ENCODE measurements around the gene GABRB3. TPM values are rescaled to one million over a fixed set of nuclear protein-coding genes. Genes with fewer than 3 reads are reported as not detected.

GABRB3 gene
- total RNA-seq, 1 donor from 2014 or later: 47.9 TPM

DNA sequence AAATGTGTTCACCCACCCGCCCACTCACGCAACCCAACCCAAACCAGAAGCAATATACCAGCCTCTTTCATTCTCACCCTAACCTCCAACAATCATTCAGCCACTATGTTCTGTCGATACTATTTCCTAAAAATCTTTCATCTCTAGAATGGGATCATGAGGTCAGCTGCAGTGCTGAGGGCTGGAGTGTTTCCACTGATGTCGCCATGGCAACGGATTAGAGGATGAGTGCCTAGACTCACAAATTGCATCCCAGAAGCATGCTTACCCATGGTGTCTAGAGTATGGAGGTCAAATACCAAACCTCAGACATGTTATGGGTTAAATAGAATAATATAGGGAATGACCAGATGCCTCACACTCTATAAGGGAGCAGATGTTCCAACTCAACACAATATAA lies 138.5 kb downstream of the GABRB3 start:
- DNase-seq (ENCODE audit: low read depth): no peak

GRCh38 chr15:26632500-26632899 lies 140.4 kb downstream of the GABRB3 start:
- Mint-ChIP-seq H3K27me3 (ENCODE audit: low read depth, unreplicated experiment) (peaks cover 2% of the 10 kb centered on the region), H3K4me1 (ENCODE audit: low read depth, unreplicated experiment) (peaks cover 21% of the 10 kb centered on the region), H3K9me3 (ENCODE audit: unreplicated experiment) (peaks cover under 1% of the 10 kb centered on the region), H3K36me3 (ENCODE audit: low read depth, unreplicated experiment) (peaks cover 3% of the 10 kb centered on the region), H3K4me3 (ENCODE audit: unreplicated experiment) (no peak overlapping the region), H3K27ac (ENCODE audit: unreplicated experiment) (no peak overlapping the region)
- H3K27ac ChIP-seq (ENCODE audit: low read depth, low read length): no peak overlapping the region
- H3K9me3 ChIP-seq (ENCODE audit: insufficient read depth, low read depth, low read length): no peaks in the 10 kb centered on the region
- H3K36me3 ChIP-seq (ENCODE audit: insufficient read depth, low read length): no peaks in the 10 kb centered on the region
- H3K9ac ChIP-seq (ENCODE audit: low read length): no peak overlapping the region
- TF ChIP-seq EZH2 (IDR thresholded peaks at IDR 0.05; ENCODE audit: insufficient read depth, low read length): no peak
- no peak overlapping the region for H2AFZ ChIP-seq (ENCODE audit: low read depth, low read length)
- no peak overlapping the region for H3K4me3 ChIP-seq (ENCODE audit: insufficient read depth, low read depth, low read length)
- no peak for FAIRE-seq
- H4K20me1 ChIP-seq (ENCODE audit: insufficient read depth, low read length): no peaks in the 10 kb centered on the region
- no peaks in the 10 kb centered on the region for H3K27me3 ChIP-seq (ENCODE audit: insufficient read depth, low read length)
- DNase-seq (ENCODE audit: low read depth): no peak
- no peaks in the 10 kb centered on the region for H3K79me2 ChIP-seq (ENCODE audit: insufficient read depth, low read length)
- H3K4me2 ChIP-seq (ENCODE audit: low read length): no peak overlapping the region
- no peaks in the 10 kb centered on the region for H3K4me1 ChIP-seq (ENCODE audit: insufficient read depth, low read length)

More for the DNA sequence above, 138.5 kb downstream of the GABRB3 start:
- H3K4me1 Mint-ChIP-seq (ENCODE audit: low read depth, unreplicated experiment): peaks cover 21% of the 10 kb centered on the region
- H3K9me3 Mint-ChIP-seq (ENCODE audit: unreplicated experiment): no peaks in the 10 kb centered on the region
- H3K79me2 ChIP-seq (ENCODE audit: insufficient read depth, low read length): no peaks in the 10 kb centered on the region
- peak overlapping the region; percentile 35 for H3K27ac Mint-ChIP-seq (ENCODE audit: unreplicated experiment)
- no peak overlapping the region for H3K27ac ChIP-seq (ENCODE audit: low read depth, low read length)
- no peaks in the 10 kb centered on the region for H4K20me1 ChIP-seq (ENCODE audit: insufficient read depth, low read length)
- no peak overlapping the region for H2AFZ ChIP-seq (ENCODE audit: low read depth, low read length)
- no peak for TF ChIP-seq EZH2 (IDR thresholded peaks at IDR 0.05; ENCODE audit: insufficient read depth, low read length)
- TF ChIP-seq, protein P1, sequence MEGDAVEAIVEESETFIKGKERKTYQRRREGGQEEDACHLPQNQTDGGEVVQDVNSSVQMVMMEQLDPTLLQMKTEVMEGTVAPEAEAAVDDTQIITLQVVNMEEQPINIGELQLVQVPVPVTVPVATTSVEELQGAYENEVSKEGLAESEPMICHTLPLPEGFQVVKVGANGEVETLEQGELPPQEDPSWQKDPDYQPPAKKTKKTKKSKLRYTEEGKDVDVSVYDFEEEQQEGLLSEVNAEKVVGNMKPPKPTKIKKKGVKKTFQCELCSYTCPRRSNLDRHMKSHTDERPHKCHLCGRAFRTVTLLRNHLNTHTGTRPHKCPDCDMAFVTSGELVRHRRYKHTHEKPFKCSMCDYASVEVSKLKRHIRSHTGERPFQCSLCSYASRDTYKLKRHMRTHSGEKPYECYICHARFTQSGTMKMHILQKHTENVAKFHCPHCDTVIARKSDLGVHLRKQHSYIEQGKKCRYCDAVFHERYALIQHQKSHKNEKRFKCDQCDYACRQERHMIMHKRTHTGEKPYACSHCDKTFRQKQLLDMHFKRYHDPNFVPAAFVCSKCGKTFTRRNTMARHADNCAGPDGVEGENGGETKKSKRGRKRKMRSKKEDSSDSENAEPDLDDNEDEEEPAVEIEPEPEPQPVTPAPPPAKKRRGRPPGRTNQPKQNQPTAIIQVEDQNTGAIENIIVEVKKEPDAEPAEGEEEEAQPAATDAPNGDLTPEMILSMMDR (IDR thresholded peaks at IDR 0.05; ENCODE audit: insufficient read depth, low read depth, low read length): no peak
- H3K4me2 ChIP-seq (ENCODE audit: low read length): no peak overlapping the region
- peaks cover 2% of the 10 kb centered on the region for H3K27me3 Mint-ChIP-seq (ENCODE audit: low read depth, unreplicated experiment)
- no peaks in the 10 kb centered on the region for H3K36me3 ChIP-seq (ENCODE audit: insufficient read depth, low read length)
- H3K4me3 ChIP-seq (ENCODE audit: insufficient read depth, low read depth, low read length): no peak overlapping the region
- H3K4me3 Mint-ChIP-seq (ENCODE audit: unreplicated experiment): no peak overlapping the region
- peaks cover 2% of the 10 kb centered on the region for H3K36me3 Mint-ChIP-seq (ENCODE audit: low read depth, unreplicated experiment)
- H3K4me1 ChIP-seq (ENCODE audit: insufficient read depth, low read length): no peaks in the 10 kb centered on the region
- no peak for FAIRE-seq
- H3K9ac ChIP-seq (ENCODE audit: low read length): no peak overlapping the region
- no peaks in the 10 kb centered on the region for H3K27me3 ChIP-seq (ENCODE audit: insufficient read depth, low read length)
- H3K9me3 ChIP-seq (ENCODE audit: insufficient read depth, low read depth, low read length): peaks cover 3% of the 10 kb centered on the region

- Mint-ChIP-seq H3K4me1 (ENCODE audit: low read depth, unreplicated experiment) (peaks cover 21% of the 10 kb centered on the region), H3K36me3 (ENCODE audit: low read depth, unreplicated experiment) (peaks cover 3% of the 10 kb centered on the region), H3K9me3 (ENCODE audit: unreplicated experiment) (peaks cover 4% of the 10 kb centered on the region), H3K27me3 (ENCODE audit: low read depth, unreplicated experiment) (peaks cover 2% of the 10 kb centered on the region), H3K4me3 (ENCODE audit: unreplicated experiment) (no peak overlapping the region), H3K27ac (ENCODE audit: unreplicated experiment) (no peak overlapping the region)
- H3K27me3 ChIP-seq (ENCODE audit: insufficient read depth, low read length): no peaks in the 10 kb centered on the region
- no peaks in the 10 kb centered on the region for H3K4me1 ChIP-seq (ENCODE audit: insufficient read depth, low read length)
- H2AFZ ChIP-seq (ENCODE audit: low read depth, low read length): no peak overlapping the region
- FAIRE-seq: no peak
- TF ChIP-seq, protein P1 (IDR thresholded peaks at IDR 0.05; ENCODE audit: insufficient read depth, low read depth, low read length): no peak
- TF ChIP-seq EZH2 (IDR thresholded peaks at IDR 0.05; ENCODE audit: insufficient read depth, low read length): no peak
- no peaks in the 10 kb centered on the region for H4K20me1 ChIP-seq (ENCODE audit: insufficient read depth, low read length)
- no peaks in the 10 kb centered on the region for H3K36me3 ChIP-seq (ENCODE audit: insufficient read depth, low read length)
- no peaks in the 10 kb centered on the region for H3K9me3 ChIP-seq (ENCODE audit: insufficient read depth, low read depth, low read length)
- H3K4me3 ChIP-seq (ENCODE audit: insufficient read depth, low read depth, low read length): no peak overlapping the region
- H3K27ac ChIP-seq (ENCODE audit: low read depth, low read length): no peak overlapping the region
- H3K4me2 ChIP-seq (ENCODE audit: low read length): no peak overlapping the region
- no peak for DNase-seq (ENCODE audit: low read depth)
- H3K9ac ChIP-seq (ENCODE audit: low read length): no peak overlapping the region
- no peaks in the 10 kb centered on the region for H3K79me2 ChIP-seq (ENCODE audit: insufficient read depth, low read length)
Measured at GRCh38 chr15:26631894-26632293, 141.0 kb downstream of the GABRB3 start.

All from astrocyte (in vitro differentiated cells and primary cell).